DMS 273 (cell line): Measurements from ENCODE around the gene NUDT9.
"Not testable (repeated sequence)": the region's sequence is repeated elsewhere in the genome, so short reads cannot be mapped to it uniquely, and the experiment has no call there.

Source experiments
- DNase-seq: peaks from one replicate; lab custom pipeline; 2025; ENCODE audit not compliant: unreplicated experiment; lab: John Stamatoyannopoulos, UW

NUDT9 gene

GRCh38 chr4:87461281-87461700 lies 38.9 kb downstream of the NUDT9 start:
- no peak for DNase-seq

GRCh38 chr4:87462102-87462501 lies 39.7 kb downstream of the NUDT9 start:
- no peak for DNase-seq

- DNase-seq: peak; percentile 48
Measured at GRCh38 chr4:87465739-87466366, 43.5 kb downstream of the NUDT9 start.

GRCh38 chr4:87469390-87469789 lies 47.0 kb downstream of the NUDT9 start:
- no peak for DNase-seq

- no peak for DNase-seq
Measured at GRCh38 chr4:87476934-87477333, 54.6 kb downstream of the NUDT9 start.

- DNase-seq: no peak
Measured at GRCh38 chr4:87478732-87479250, 56.4 kb downstream of the NUDT9 start.

- DNase-seq: no peak
Measured at GRCh38 chr4:87481377-87481776, 59.0 kb downstream of the NUDT9 start.

GRCh38 chr4:87483247-87483646 lies 60.9 kb downstream of the NUDT9 start:
- not testable (repeated sequence) for DNase-seq

- DNase-seq: not testable (repeated sequence)
Measured at GRCh38 chr4:87488666-87489065, 66.3 kb downstream of the NUDT9 start.

GRCh38 chr4:87489678-87490077 lies 67.3 kb downstream of the NUDT9 start:
- DNase-seq: no peak

GRCh38 chr4:87490664-87491369 lies 68.4 kb downstream of the NUDT9 start:
- DNase-seq: no peak

GRCh38 chr4:87491436-87491835 lies 69.1 kb downstream of the NUDT9 start:
- DNase-seq: no peak

- not testable (repeated sequence) for DNase-seq
Measured at GRCh38 chr4:87491851-87492250, 69.5 kb downstream of the NUDT9 start.

- DNase-seq: no peak
Measured at GRCh38 chr4:87493115-87493514, 70.7 kb downstream of the NUDT9 start.

GRCh38 chr4:87497159-87497558 lies 74.8 kb downstream of the NUDT9 start:
- peak; percentile 27 for DNase-seq

- no peak for DNase-seq
Measured at GRCh38 chr4:87497578-87497977, 75.2 kb downstream of the NUDT9 start.

GRCh38 chr4:87498446-87498900 lies 76.1 kb downstream of the NUDT9 start:
- DNase-seq: no peak

- no peak for DNase-seq
Measured at GRCh38 chr4:87499403-87500091, 77.2 kb downstream of the NUDT9 start.

GRCh38 chr4:87500092-87500462 lies 77.7 kb downstream of the NUDT9 start:
- no peak for DNase-seq

GRCh38 chr4:87502580-87503238 lies 80.3 kb downstream of the NUDT9 start:
- peak; percentile 36 for DNase-seq

- peak; percentile 13 for DNase-seq
Measured at GRCh38 chr4:87505862-87506261, 83.5 kb downstream of the NUDT9 start.
